GM23248 (cell line): ENCODE measurements around the gene S100A9. TPM values are rescaled to one million over a fixed set of nuclear protein-coding genes. Genes with fewer than 3 reads are reported as not detected.

Source experiments
- DNase-seq: peaks from one replicate; pipeline ENCODE4 v3.0.0-alpha.2; 2015
- H2AFZ ChIP-seq: fragments of 200-600 bp; sonication (generic); 2 replicates; pipeline ENCODE4 v1.6.1; 2016; ENCODE audit warnings: antibody characterized with exemption
- H3F3A ChIP-seq: fragments of 200-600 bp; sonication (generic); 2 replicates; pipeline ENCODE4 v1.6.1; 2016; ENCODE audit warnings: mild to moderate bottlenecking, antibody characterized with exemption, mixed run types; ENCODE audit not compliant: insufficient read depth
- H3K27ac ChIP-seq: fragments of 200-600 bp; sonication (generic); 2 replicates; pipeline ENCODE4 v1.5.1; 2016; ENCODE audit warnings: mild to moderate bottlenecking
- H3K27me3 ChIP-seq: fragments of 200-600 bp; sonication (generic); replicated peaks from 2 replicates; pipeline ENCODE4 v1.6.1; 2016; ENCODE audit warnings: mild to moderate bottlenecking; ENCODE audit not compliant: insufficient read depth
- H3K36me3 ChIP-seq: fragments of 200-600 bp; sonication (generic); 2 replicates; pipeline ENCODE4 v1.6.1; 2016; ENCODE audit warnings: low read depth, mild to moderate bottlenecking
- H3K4me1 ChIP-seq: fragments of 200-600 bp; sonication (generic); 2 replicates; pipeline ENCODE4 v1.6.1; 2016; ENCODE audit warnings: mild to moderate bottlenecking; ENCODE audit not compliant: insufficient read depth
- H3K4me2 ChIP-seq: fragments of 200-600 bp; sonication (generic); one replicate; pipeline ENCODE4 v1.6.1; 2016; ENCODE audit warnings: mild to moderate bottlenecking; ENCODE audit not compliant: unreplicated experiment
- H3K4me3 ChIP-seq: fragments of 200-600 bp; sonication (generic); 2 replicates; pipeline ENCODE4 v1.5.1; 2016; ENCODE audit warnings: mild to moderate bottlenecking
- H3K79me2 ChIP-seq: fragments of 200-600 bp; sonication (generic); 2 replicates; pipeline ENCODE4 v1.6.1; 2016; ENCODE audit warnings: mild to moderate bottlenecking; ENCODE audit not compliant: insufficient read depth
- H3K9ac ChIP-seq: fragments of 200-600 bp; sonication (generic); 2 replicates; pipeline ENCODE4 v1.6.1; 2016; ENCODE audit warnings: mild to moderate bottlenecking
- H3K9me2 ChIP-seq: fragments of 200-600 bp; sonication (generic); 2 replicates; pipeline ENCODE4 v1.6.1; 2016; ENCODE audit warnings: mixed run types, mild to moderate bottlenecking, moderate library complexity; ENCODE audit not compliant: insufficient read depth
- H3K9me3 ChIP-seq: fragments of 200-600 bp; sonication (generic); one replicate; pipeline ENCODE4 v1.6.1; 2017; ENCODE audit warnings: low read depth
- H4K20me1 ChIP-seq: fragments of 200-600 bp; sonication (generic); 2 replicates; pipeline ENCODE4 v1.6.0; 2016; ENCODE audit not compliant: insufficient read depth
- EZH2 ChIP-seq: fragments of 200-600 bp; sonication (generic); IDR thresholded peaks from 2 replicates; pipeline ENCODE4 v1.6.1; 2018; ENCODE audit warnings: antibody characterized with exemption, mild to moderate bottlenecking; ENCODE audit not compliant: insufficient read depth, poor library complexity, severe bottlenecking
- EZH2phosphoT487 ChIP-seq: fragments of 200-600 bp; sonication (generic); IDR thresholded peaks from 2 replicates; pipeline ENCODE4 v1.6.1; 2018; ENCODE audit warnings: antibody characterized with exemption, moderate library complexity, mild to moderate bottlenecking, low read depth; ENCODE audit not compliant: insufficient read depth
- WGBS, 2 experiments: methylation state at CpG; one replicate each; pipeline ENCODE4 v1.1.6; 2015 to 2017; ENCODE audit warnings: low lambda C conversion rate in 2 of 2, low coverage in 1 of 2; ENCODE audit errors: missing lambda C conversion rate in 2 of 2; 5-methylcytosine and 5-hydroxymethylcytosine counted together
- in situ Hi-C: fragments of 300-500 bp; cut with MboI; formaldehyde crosslinking; loops from 2 replicates; pipeline ENCODE4 v1.15.0; 2020
- polyA plus RNA-seq: library from polyadenylated mRNA; unstranded; fragments of >200 nt; fragmentation: Nextera tagmentation; extraction: Ambion mirVana; gene quantifications from 2 replicates; pipeline ENCODE4 v1.2.1, GENCODE V29; 2016
- total RNA-seq: library from RNA; depleted of rRNA; stranded (reverse); fragments of >200 nt; shearing (Covaris generic); gene quantifications from 2 replicates; pipeline ENCODE4 v1.2.3, GENCODE V29; 2014

S100A9 gene
- total and polyA plus RNA-seq, 2 experiments from 2014 or later = not detected

GRCh38 chr1:153322568-153322967 lies 35.1 kb upstream of the S100A9 start:
- Histone ChIP-seq H3K9me2 (no peaks in the 10 kb centered on the region), H4K20me1 (no peaks in the 10 kb centered on the region), H3F3A (no peaks in the 10 kb centered on the region), H3K4me3 (no peak overlapping the region), H3K4me1 (no peaks in the 10 kb centered on the region), H3K36me3 (no peaks in the 10 kb centered on the region), H3K27ac (no peak overlapping the region), H3K4me2 (no peak overlapping the region), H3K79me2 (no peaks in the 10 kb centered on the region), H3K9ac (no peak overlapping the region), H3K9me3 (no peaks in the 10 kb centered on the region), H2AFZ (no peak overlapping the region), H3K27me3 (no peaks in the 10 kb centered on the region)
- in situ Hi-C loops = no loop called here
- no peak for DNase-seq
- no peak for TF ChIP-seq EZH2phosphoT487
- no peak for TF ChIP-seq EZH2
- 0 to 3% methylated on average over 1 of the region's 1 CpG for WGBS, 2 experiments

GRCh38 chr1:153324912-153325311 lies 32.7 kb upstream of the S100A9 start:
- Histone ChIP-seq H2AFZ (no peak overlapping the region), H4K20me1 (no peaks in the 10 kb centered on the region), H3K79me2 (no peaks in the 10 kb centered on the region), H3F3A (no peaks in the 10 kb centered on the region), H3K4me3 (no peak overlapping the region), H3K27me3 (no peaks in the 10 kb centered on the region), H3K9me3 (no peaks in the 10 kb centered on the region), H3K4me1 (no peaks in the 10 kb centered on the region), H3K9ac (no peak overlapping the region), H3K27ac (no peak overlapping the region), H3K4me2 (no peak overlapping the region), H3K36me3 (no peaks in the 10 kb centered on the region), H3K9me2 (no peaks in the 10 kb centered on the region)
- no peak for DNase-seq
- in situ Hi-C loops = no loop called here
- TF ChIP-seq EZH2phosphoT487 (no peak), EZH2 (no peak)

DNA sequence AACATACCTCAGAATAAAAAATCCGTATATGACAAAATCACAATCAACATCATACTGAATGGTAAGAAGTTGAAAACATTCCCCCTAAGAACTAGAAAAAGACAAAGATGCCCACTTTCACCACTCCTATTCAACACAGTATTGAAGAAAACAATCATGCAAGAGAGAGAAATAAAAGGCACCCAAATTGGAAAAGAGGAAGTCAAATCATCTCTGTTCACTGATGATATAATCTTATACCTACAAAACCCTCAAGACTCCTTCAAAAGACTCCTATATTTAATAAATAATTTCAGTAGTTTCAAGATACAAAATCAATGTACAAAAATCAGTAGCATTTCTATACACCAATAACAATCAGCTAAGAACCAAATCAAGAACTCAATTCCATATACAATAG lies 23.8 kb upstream of the S100A9 start:
- Histone ChIP-seq H2AFZ (no peak overlapping the region), H3K27ac (no peak overlapping the region), H3K4me3 (no peak overlapping the region), H3K27me3 (no peaks in the 10 kb centered on the region), H3K79me2 (no peaks in the 10 kb centered on the region), H3K9me3 (no peaks in the 10 kb centered on the region), H4K20me1 (no peaks in the 10 kb centered on the region), H3K9ac (no peak overlapping the region), H3K4me1 (no peaks in the 10 kb centered on the region), H3F3A (no peaks in the 10 kb centered on the region), H3K9me2 (no peaks in the 10 kb centered on the region), H3K4me2 (no peak overlapping the region), H3K36me3 (no peaks in the 10 kb centered on the region)
- in situ Hi-C loops = no loop called here
- DNase-seq = no peak
- TF ChIP-seq EZH2 (no peak), EZH2phosphoT487 (no peak)
- WGBS, 2 experiments = 46 to 57% methylated on average over 1 of the region's 1 CpG

- H3K27me3 ChIP-seq = peaks cover 8% of the 10 kb centered on the region
- in situ Hi-C loops = no loop called here
- H2AFZ ChIP-seq = no peak overlapping the region
- no peaks in the 10 kb centered on the region for H3K4me1 ChIP-seq
- no peak overlapping the region for H3K27ac ChIP-seq
- H4K20me1 ChIP-seq = no peaks in the 10 kb centered on the region
- H3K36me3 ChIP-seq = no peaks in the 10 kb centered on the region
- TF ChIP-seq EZH2phosphoT487 (no peak), EZH2 (no peak)
- H3K79me2 ChIP-seq = no peaks in the 10 kb centered on the region
- H3K9me2 ChIP-seq = no peaks in the 10 kb centered on the region
- no peaks in the 10 kb centered on the region for H3K9me3 ChIP-seq
- DNase-seq = no peak
- no peak overlapping the region for H3K9ac ChIP-seq
- no peak overlapping the region for H3K4me2 ChIP-seq
- no peak overlapping the region for H3K4me3 ChIP-seq
- H3F3A ChIP-seq = no peaks in the 10 kb centered on the region
Measured at GRCh38 chr1:153336650-153337049, 21.0 kb upstream of the S100A9 start.
